Pancreas (tissue), 10 donors: ENCODE results near the gene FAM180B. TPM values are rescaled to one million over a fixed set of nuclear protein-coding genes. Genes with fewer than 3 reads are reported as not detected.
"Not testable (repeated sequence)": the region's sequence is repeated elsewhere in the genome, so short reads cannot be mapped to it uniquely, and the experiment has no call there.

Experiments used
- ATAC-seq, 4 donors: fragments of 200-7000 bp; cut with Tn5 transposase; one replicate each; pipeline versions ENCODE4 v1.8.0 to v1.9.1; 2020; ENCODE audit warnings: mild to moderate bottlenecking in 4 of 4, moderate library complexity in 4 of 4
- DNase-seq, 6 donors: peaks; one replicate each; pipeline ENCODE4 v3.0.0-alpha.2; 2020
- FAIRE-seq: peaks from 2 replicates; lab custom pipeline; 2012; peaks lifted over from hg19 to GRCh38; lab: Jason Lieb, UNC
- H3K27ac ChIP-seq, 4 donors: fragments of 200-600 bp; sonication (generic); 1 replicate in 3 of 4; 2 replicates in 1 of 4; pipeline versions ENCODE4 v1.5.0 to v1.8.0; 2020
- H3K27me3 ChIP-seq, 4 donors: fragments of 200-600 bp; one replicate each; pipeline ENCODE4 v1.8.0; 2021
- H3K36me3 ChIP-seq, 3 donors: fragments of 200-600 bp; sonication (generic) in 1 of 3; one replicate each; pipeline versions ENCODE4 v1.5.0 to v1.8.0; 2020 to 2021
- H3K4me1 ChIP-seq, 3 donors: fragments of 200-600 bp; one replicate each; pipeline ENCODE4 v1.8.0; 2021
- H3K4me3 ChIP-seq, 4 donors: fragments of 200-600 bp; sonication (generic) in 2 of 4; one replicate each; pipeline versions ENCODE4 v1.5.0 to v1.8.0; 2020 to 2021
- H3K9me3 ChIP-seq, 4 donors: fragments of 200-600 bp; one replicate each; pipeline ENCODE4 v1.8.0; 2021
- CTCF ChIP-seq, 4 donors: fragments of 200-600 bp; sonication (generic) in 3 of 4; IDR thresholded peaks; one replicate each; pipeline versions ENCODE4 v1.5.0 to v1.8.0; 2021; ENCODE audit warnings: antibody characterized with exemption in 4 of 4
- WGBS, 2 donors: extraction: QIAGEN DNeasy Blood & Tissue Kit; methylation state at CpG; one replicate each; pipeline ENCODE4 v1.1.7; 2013; 5-methylcytosine and 5-hydroxymethylcytosine counted together
- intact Hi-C, 3 donors: fragments of 100-400 bp; cut with DNase I; formaldehyde crosslinking; loops; one replicate each; pipeline versions ENCODE4 v1.11.1 to v1.14.2; 2022
- polyA plus RNA-seq, 2 donors: library from polyadenylated mRNA; stranded (reverse); fragments of 200-250 nt; gene quantifications; one replicate each; pipeline ENCODE4 v1.2.3, GENCODE V29; 2013
- total RNA-seq, 6 donors: library from RNA; stranded (reverse); fragmentation: NEBNext Ultra II Directional in 4 of 6; extraction: Animal tissue kit (Norgen Biotek cat#: 25700) in 4 of 6; gene quantifications; one replicate each; pipeline versions ENCODE4 v1.2.1 to v1.2.4, GENCODE V29; 2021 to 2023
- donor health status: healthy with polysubstance abuse.
- donor health status: DM: no; HTN: no; CAD: no; lungs with moderate emphysema.
- donor health status: DM: no; HTN: no; CAD: no.
- donor health status: control.
- donor health status: control.
- donor health status: Bipolar disorder and iron deficiency.
- donor health status: DM: yes; HTN: yes; CAD: no.
- donor health status: DM: no; HTN: no; CAD: no.
- donor health status: DM: no; HTN: no; CAD: no.
- donor health status: DM: yes; HTN: yes; CAD: no.

Gene FAM180B
- total and polyA plus RNA-seq, 8 donors: 0.17 TPM; not detected in 7

GRCh38 chr11:47620836-47621378 lies 34.4 kb downstream of the FAM180B start:
- H3K4me1 ChIP-seq: no peaks in the 10 kb centered on the region
- peaks cover 4 to 40% (median 6%) of the 10 kb centered on the region in 3 donors for H3K36me3 ChIP-seq
- no peaks in the 10 kb centered on the region for H3K27me3 ChIP-seq
- H3K27ac ChIP-seq: no peak overlapping the region
- FAIRE-seq (no peak), ATAC-seq (no peak), DNase-seq (no peak)
- TF ChIP-seq CTCF (IDR thresholded peaks at IDR 0.05): no peak
- no peaks in the 10 kb centered on the region for H3K9me3 ChIP-seq
- intact Hi-C loops: no loop called here
- H3K4me3 ChIP-seq: no peak overlapping the region
- 91 to 95% methylated on average over 2 of the region's 2 CpGs for WGBS, 2 donors

- no peaks in the 10 kb centered on the region for H3K9me3 ChIP-seq
- no peak overlapping the region for H3K4me3 ChIP-seq
- H3K27ac ChIP-seq: no peak overlapping the region
- FAIRE-seq (no peak), ATAC-seq (no peak), DNase-seq (no peak)
- intact Hi-C loops: no loop called here
- H3K4me1 ChIP-seq: no peaks in the 10 kb centered on the region
- peaks cover 4 to 60% (median 4%) of the 10 kb centered on the region in 3 donors for H3K36me3 ChIP-seq
- WGBS, 2 donors: 96 to 98% methylated on average over 8 of the region's 8 CpGs
- H3K27me3 ChIP-seq: no peaks in the 10 kb centered on the region
- TF ChIP-seq CTCF (IDR thresholded peaks at IDR 0.05): no peak
Observed at GRCh38 chr11:47626234-47626633, 39.8 kb downstream of the FAM180B start.

- no peak for ATAC-seq
- DNase-seq: no peak
- intact Hi-C loops: no loop called here
- Histone ChIP-seq H3K4me3 (no peak overlapping the region), H3K9me3 (no peaks in the 10 kb centered on the region), H3K4me1 (no peaks in the 10 kb centered on the region), H3K27ac (no peak overlapping the region), H3K27me3 (no peaks in the 10 kb centered on the region), H3K36me3 (peaks cover 0 to 48% (median 0%) of the 10 kb centered on the region in 3 donors)
- WGBS, 2 donors: 84 to 89% methylated on average over 4 of the region's 4 CpGs
- no peak for TF ChIP-seq CTCF (IDR thresholded peaks at IDR 0.05)
- no peak for FAIRE-seq
Observed at GRCh38 chr11:47628026-47628425, 41.5 kb downstream of the FAM180B start.

- no peaks in the 10 kb centered on the region for H3K9me3 ChIP-seq
- no peak overlapping the region for H3K27ac ChIP-seq
- no peaks in the 10 kb centered on the region for H3K27me3 ChIP-seq
- intact Hi-C loops: no loop called here
- ATAC-seq (no peak), DNase-seq (no peak), FAIRE-seq (no peak)
- peaks cover 0 to 30% (median 0%) of the 10 kb centered on the region in 3 donors for H3K36me3 ChIP-seq
- WGBS, 2 donors: 61 to 67% methylated on average over 5 of the region's 5 CpGs
- no peak for TF ChIP-seq CTCF (IDR thresholded peaks at IDR 0.05)
- no peaks in the 10 kb centered on the region for H3K4me1 ChIP-seq
- no peak overlapping the region for H3K4me3 ChIP-seq
Observed at GRCh38 chr11:47631473-47631872, 45.0 kb downstream of the FAM180B start.

- intact Hi-C loops, H3K9me3 ChIP-seq, H3K4me3 ChIP-seq, H3K27ac ChIP-seq, FAIRE-seq, DNase-seq, H3K27me3 ChIP-seq, ATAC-seq, H3K4me1 ChIP-seq, H3K36me3 ChIP-seq: not testable (repeated sequence)
- WGBS, 2 donors: 96 to 99% methylated on average over 11 of the region's 11 CpGs
Observed at GRCh38 chr11:47636331-47636730, 49.9 kb downstream of the FAM180B start.

Other genes with a start within 250 kb of the FAM180B start
- 1 to 10 TPM in 1 of 6 donors, under 1 TPM in 3, not detected in 2; 0.06 to 1.0 (median 0.09) TPM for gene MYBPC3, start 234.0 kb upstream of the FAM180B start, total RNA-seq
- under 1 TPM; 0.14 to 0.23 TPM for gene MYBPC3, start 234.0 kb upstream of the FAM180B start, polyA plus RNA-seq
- 10 to 100 TPM in 2 of 6 donors, 1 to 10 TPM in 4; 1.0 to 24.2 (median 4.5) TPM for gene SPI1, start 208.1 kb upstream of the FAM180B start, total RNA-seq
- 1 to 10 TPM; 4.7 to 7.6 TPM for gene SPI1, start 208.1 kb upstream of the FAM180B start, polyA plus RNA-seq
- gene SLC39A13, start 178.1 kb upstream of the FAM180B start, total RNA-seq: 10 to 100 TPM; 14.6 to 28.5 (median 19.3) TPM
- 10 to 100 TPM; 52.6 to 55.6 TPM for gene SLC39A13, start 178.1 kb upstream of the FAM180B start, polyA plus RNA-seq
- gene PSMC3, start 160.2 kb upstream of the FAM180B start, total RNA-seq: 10 to 100 TPM; 37.4 to 59.4 (median 50.3) TPM
- 10 to 100 TPM; 55.0 to 67.5 TPM for gene PSMC3, start 160.2 kb upstream of the FAM180B start, polyA plus RNA-seq
- gene RAPSN, start 137.5 kb upstream of the FAM180B start, total RNA-seq: under 1 TPM; 0.18 to 0.56 (median 0.30) TPM
- gene RAPSN, start 137.5 kb upstream of the FAM180B start, polyA plus RNA-seq: under 1 TPM; 0.34 to 0.92 TPM
- 10 to 100 TPM; 31.0 to 56.3 (median 38.4) TPM for gene CELF1, start 33.5 kb upstream of the FAM180B start, total RNA-seq
- gene CELF1, start 33.5 kb upstream of the FAM180B start, polyA plus RNA-seq: 10 to 100 TPM; 20.0 to 29.5 TPM
- gene PTPMT1, start 21.1 kb upstream of the FAM180B start, total RNA-seq: 10 to 100 TPM; 15.7 to 24.7 (median 19.6) TPM
- gene PTPMT1, start 21.1 kb upstream of the FAM180B start, polyA plus RNA-seq: 10 to 100 TPM; 24.6 to 34.3 TPM
- 1 to 10 TPM; 4.3 to 8.9 (median 6.7) TPM for gene KBTBD4, start 7.7 kb upstream of the FAM180B start, total RNA-seq
- 10 to 100 TPM in 1 of 2 donors, 1 to 10 TPM in 1; 3.5 to 13.0 TPM for gene KBTBD4, start 7.7 kb upstream of the FAM180B start, polyA plus RNA-seq
- gene NDUFS3, start 7.6 kb upstream of the FAM180B start, total RNA-seq: 10 to 100 TPM; 28.8 to 48.5 (median 35.3) TPM
- gene NDUFS3, start 7.6 kb upstream of the FAM180B start, polyA plus RNA-seq: 100 to 1,000 TPM in 1 of 2 donors, 10 to 100 TPM in 1; 85.8 to 113 TPM
- gene C1QTNF4, start 7.7 kb downstream of the FAM180B start, total RNA-seq: 1 to 10 TPM in 1 of 6 donors, under 1 TPM in 4, not detected in 1; 0.09 to 1.1 (median 0.20) TPM
- 1 to 10 TPM; 1.3 to 3.6 TPM for gene C1QTNF4, start 7.7 kb downstream of the FAM180B start, polyA plus RNA-seq
- 10 to 100 TPM; 13.5 to 34.2 (median 25.5) TPM for gene MTCH2, start 55.9 kb downstream of the FAM180B start, total RNA-seq
- 10 to 100 TPM; 13.6 to 23.2 TPM for gene MTCH2, start 55.9 kb downstream of the FAM180B start, polyA plus RNA-seq
- 1 to 10 TPM in 3 of 6 donors, under 1 TPM in 3; 0.51 to 2.4 (median 0.91) TPM for gene AGBL2, start 128.7 kb downstream of the FAM180B start, total RNA-seq
- gene AGBL2, start 128.7 kb downstream of the FAM180B start, polyA plus RNA-seq: 1 to 10 TPM; 1.8 to 4.3 TPM
- gene FNBP4, start 180.7 kb downstream of the FAM180B start, total RNA-seq: 10 to 100 TPM; 31.7 to 56.1 (median 38.4) TPM
- gene FNBP4, start 180.7 kb downstream of the FAM180B start, polyA plus RNA-seq: 10 to 100 TPM; 38.5 to 53.6 TPM